ENCODE measurements around the gene CLEC20A.

The CLEC20A gene

GRCh38 chr1:178458203-178458602, 38.6 kb downstream of the CLEC20A start:
- Mint-ChIP-seq H3K4me3 (no peak overlapping the region), H3K27ac (no peak overlapping the region), H3K4me1 (no peaks in the 10 kb centered on the region), H3K27me3 (no peaks in the 10 kb centered on the region), H3K36me3 (no peaks in the 10 kb centered on the region), H3K9me3 (no peaks in the 10 kb centered on the region)
- ATAC-seq (ENCODE audit: low read depth), result no peak
- DNase-seq (ENCODE audit: low spot score in 2 of 2), result no peak

GRCh38 chr1:178457651-178458050, 39.1 kb downstream of the CLEC20A start:
- H3K9me3 Mint-ChIP-seq, result no peaks in the 10 kb centered on the region
- H3K27ac Mint-ChIP-seq, result no peak overlapping the region
- H3K4me1 Mint-ChIP-seq, result no peaks in the 10 kb centered on the region
- DNase-seq (ENCODE audit: low spot score in 2 of 2) (no peak), ATAC-seq (ENCODE audit: low read depth) (no peak)
- H3K36me3 Mint-ChIP-seq, result no peaks in the 10 kb centered on the region
- no peak overlapping the region for H3K4me3 Mint-ChIP-seq
- H3K27me3 Mint-ChIP-seq, result no peaks in the 10 kb centered on the region

- no peaks in the 10 kb centered on the region for H3K4me1 Mint-ChIP-seq
- H3K27ac Mint-ChIP-seq, result no peak overlapping the region
- H3K9me3 Mint-ChIP-seq, result no peaks in the 10 kb centered on the region
- no peak overlapping the region for H3K4me3 Mint-ChIP-seq
- H3K36me3 Mint-ChIP-seq, result no peaks in the 10 kb centered on the region
- ATAC-seq (ENCODE audit: low read depth) (no peak), DNase-seq (ENCODE audit: low spot score in 2 of 2) (no peak)
- no peaks in the 10 kb centered on the region for H3K27me3 Mint-ChIP-seq
Observed at GRCh38 chr1:178456472-178456871, 40.3 kb downstream of the CLEC20A start.

GRCh38 chr1:178452013-178452412, 44.8 kb downstream of the CLEC20A start:
- Mint-ChIP-seq H3K36me3 (no peaks in the 10 kb centered on the region), H3K27me3 (no peaks in the 10 kb centered on the region), H3K27ac (no peak overlapping the region), H3K4me3 (no peak overlapping the region), H3K9me3 (no peaks in the 10 kb centered on the region), H3K4me1 (no peaks in the 10 kb centered on the region)
- ATAC-seq (ENCODE audit: low read depth), result no peak
- DNase-seq (ENCODE audit: low spot score in 2 of 2), result no peak

GRCh38 chr1:178451529-178451928, 45.2 kb downstream of the CLEC20A start:
- DNase-seq (ENCODE audit: low spot score in 2 of 2) (no peak), ATAC-seq (ENCODE audit: low read depth) (no peak)
- H3K27ac Mint-ChIP-seq, result no peak overlapping the region
- H3K27me3 Mint-ChIP-seq, result peaks cover 2% of the 10 kb centered on the region
- H3K4me3 Mint-ChIP-seq, result no peak overlapping the region
- no peaks in the 10 kb centered on the region for H3K36me3 Mint-ChIP-seq
- H3K9me3 Mint-ChIP-seq, result no peaks in the 10 kb centered on the region
- H3K4me1 Mint-ChIP-seq, result no peaks in the 10 kb centered on the region

- no peaks in the 10 kb centered on the region for H3K9me3 Mint-ChIP-seq
- H3K4me1 Mint-ChIP-seq, result no peaks in the 10 kb centered on the region
- no peaks in the 10 kb centered on the region for H3K36me3 Mint-ChIP-seq
- no peak overlapping the region for H3K4me3 Mint-ChIP-seq
- DNase-seq (ENCODE audit: low spot score in 2 of 2) (no peak), ATAC-seq (ENCODE audit: low read depth) (no peak)
- peaks cover 2% of the 10 kb centered on the region for H3K27me3 Mint-ChIP-seq
- no peak overlapping the region for H3K27ac Mint-ChIP-seq
Observed at GRCh38 chr1:178450871-178451270, 45.9 kb downstream of the CLEC20A start.

- no peak overlapping the region for H3K4me3 Mint-ChIP-seq
- H3K27ac Mint-ChIP-seq, result no peak overlapping the region
- peaks cover 1% of the 10 kb centered on the region for H3K9me3 Mint-ChIP-seq
- H3K27me3 Mint-ChIP-seq, result peaks cover 10% of the 10 kb centered on the region
- H3K36me3 Mint-ChIP-seq, result peaks cover 2% of the 10 kb centered on the region
- no peaks in the 10 kb centered on the region for H3K4me1 Mint-ChIP-seq
- no peak for DNase-seq (ENCODE audit: low spot score in 2 of 2)
- ATAC-seq (ENCODE audit: low read depth), result no peak
Observed at GRCh38 chr1:178442925-178443324, 53.8 kb downstream of the CLEC20A start.

GRCh38 chr1:178438432-178438831, 58.3 kb downstream of the CLEC20A start:
- H3K36me3 Mint-ChIP-seq, result peaks cover 2% of the 10 kb centered on the region
- ATAC-seq (ENCODE audit: low read depth) (no peak), DNase-seq (ENCODE audit: low spot score in 2 of 2) (no peak)
- peaks cover 1% of the 10 kb centered on the region for H3K9me3 Mint-ChIP-seq
- no peaks in the 10 kb centered on the region for H3K4me1 Mint-ChIP-seq
- H3K4me3 Mint-ChIP-seq, result no peak overlapping the region
- H3K27me3 Mint-ChIP-seq, result peaks cover 7% of the 10 kb centered on the region
- no peak overlapping the region for H3K27ac Mint-ChIP-seq

GRCh38 chr1:178436899-178437298, 59.9 kb downstream of the CLEC20A start:
- ATAC-seq (ENCODE audit: low read depth), result no peak
- peaks cover 7% of the 10 kb centered on the region for H3K27me3 Mint-ChIP-seq
- no peak overlapping the region for H3K27ac Mint-ChIP-seq
- DNase-seq (ENCODE audit: low spot score in 2 of 2), result no peak
- H3K4me1 Mint-ChIP-seq, result no peaks in the 10 kb centered on the region
- peaks cover 1% of the 10 kb centered on the region for H3K9me3 Mint-ChIP-seq
- H3K36me3 Mint-ChIP-seq, result peaks cover 2% of the 10 kb centered on the region
- no peak overlapping the region for H3K4me3 Mint-ChIP-seq

GRCh38 chr1:178434899-178435435, 61.8 kb downstream of the CLEC20A start:
- ATAC-seq (ENCODE audit: low read depth), result no peak

GRCh38 chr1:178434360-178434759, 62.4 kb downstream of the CLEC20A start:
- Mint-ChIP-seq H3K27me3 (peaks cover 2% of the 10 kb centered on the region), H3K4me1 (no peaks in the 10 kb centered on the region)

More at GRCh38 chr1:178434899-178435435, 61.8 kb downstream of the CLEC20A start:
- Mint-ChIP-seq H3K4me3 (no peak overlapping the region), H3K27ac (no peak overlapping the region), H3K36me3 (no peaks in the 10 kb centered on the region), H3K4me1 (no peaks in the 10 kb centered on the region), H3K9me3 (no peaks in the 10 kb centered on the region), H3K27me3 (peaks cover 4% of the 10 kb centered on the region)
- DNase-seq (ENCODE audit: low spot score in 2 of 2), result no peak

More at GRCh38 chr1:178434360-178434759, 62.4 kb downstream of the CLEC20A start:
- Mint-ChIP-seq H3K36me3 (no peaks in the 10 kb centered on the region), H3K27ac (no peak overlapping the region), H3K9me3 (no peaks in the 10 kb centered on the region), H3K4me3 (no peak overlapping the region)
- ATAC-seq (ENCODE audit: low read depth) (no peak), DNase-seq (ENCODE audit: low spot score in 2 of 2) (no peak)

All from memory B cell (primary cell).